Glomerular endothelial cell (primary cell): ENCODE data around the gene ANKRD60. TPM values are rescaled to one million over a fixed set of nuclear protein-coding genes. Genes with fewer than 3 reads are reported as not detected.

Experiments
- DNase-seq: peaks from one replicate; pipeline ENCODE4 v3.0.0-alpha.2; 2011; ENCODE audit warnings: low read depth, low spot score; ENCODE audit errors: extremely low read depth
- total RNA-seq: library from RNA; depleted of rRNA; stranded (reverse); fragments of >200 nt; gene quantifications from 2 replicates; pipeline ENCODE4 v1.2.3, GENCODE V29; 2015

The ANKRD60 gene
- total RNA-seq, 1 donor from 2014 or later, result not detected

DNA sequence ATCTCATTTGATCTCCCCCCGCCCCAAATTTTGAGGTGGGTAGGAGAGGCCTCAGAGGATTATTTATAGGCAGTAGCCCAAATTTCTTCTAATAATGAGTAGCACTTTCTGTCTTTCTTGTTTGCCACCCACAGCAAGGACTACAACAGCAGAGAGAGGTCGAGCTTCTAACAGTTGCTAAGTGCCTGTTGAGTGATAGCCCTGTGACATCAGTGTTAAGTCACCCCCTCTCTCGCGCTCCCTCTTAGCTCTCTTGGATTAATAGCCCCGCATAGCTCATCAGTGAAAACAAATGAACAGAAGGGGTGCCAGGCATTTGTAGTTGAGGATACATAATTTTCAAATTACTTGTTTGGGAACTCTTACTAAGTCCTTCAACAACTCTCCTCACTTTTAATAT, 3.5 kb downstream of the ANKRD60 start:
- DNase-seq, result no peak

DNA sequence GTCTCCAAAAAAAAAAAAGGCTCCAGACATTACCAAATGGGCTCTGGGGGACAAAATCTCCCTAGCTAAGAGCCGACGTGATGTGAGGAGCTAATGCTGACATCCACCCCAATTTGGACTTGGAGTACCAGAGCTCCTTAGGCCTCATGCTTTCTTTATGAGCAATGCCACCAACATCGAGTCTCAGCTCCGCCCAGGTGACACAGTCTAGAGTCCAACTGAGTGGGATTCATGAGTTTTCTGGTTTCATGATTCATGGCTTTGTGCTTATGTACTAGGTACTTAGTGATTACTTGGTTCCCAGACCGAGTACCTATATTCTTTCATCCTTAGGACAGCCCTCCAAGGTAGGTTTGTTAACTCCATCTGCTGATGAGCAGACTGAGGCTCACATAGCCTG, 4.4 kb downstream of the ANKRD60 start:
- no peak for DNase-seq

DNA sequence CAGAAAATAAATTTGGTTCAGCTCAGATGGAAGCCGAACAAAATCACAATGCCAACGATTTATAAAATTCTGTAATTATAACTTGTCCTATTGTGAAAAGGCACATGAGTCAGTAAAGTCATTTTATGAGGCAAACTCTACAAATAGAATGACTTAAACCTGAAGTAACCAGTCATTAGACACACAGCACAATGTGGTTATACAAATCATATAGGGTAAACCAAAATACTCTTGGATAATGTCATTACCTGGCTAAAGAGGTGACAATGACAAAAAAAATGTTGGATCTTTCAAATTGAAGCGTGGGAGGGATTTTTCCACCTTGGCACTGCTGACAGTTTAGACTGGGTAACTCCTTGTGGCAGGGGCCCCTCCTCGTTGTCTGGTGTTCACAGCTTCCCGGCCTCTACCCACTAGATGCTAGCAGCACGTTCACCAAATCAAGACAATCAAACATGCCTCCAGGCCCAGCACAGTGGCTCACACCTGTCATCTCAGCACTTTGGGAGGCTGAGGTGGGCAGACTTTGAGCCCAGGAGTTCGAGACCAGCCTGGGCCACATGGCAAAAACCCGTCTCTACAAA, 5.0 kb downstream of the ANKRD60 start:
- no peak for DNase-seq

DNA sequence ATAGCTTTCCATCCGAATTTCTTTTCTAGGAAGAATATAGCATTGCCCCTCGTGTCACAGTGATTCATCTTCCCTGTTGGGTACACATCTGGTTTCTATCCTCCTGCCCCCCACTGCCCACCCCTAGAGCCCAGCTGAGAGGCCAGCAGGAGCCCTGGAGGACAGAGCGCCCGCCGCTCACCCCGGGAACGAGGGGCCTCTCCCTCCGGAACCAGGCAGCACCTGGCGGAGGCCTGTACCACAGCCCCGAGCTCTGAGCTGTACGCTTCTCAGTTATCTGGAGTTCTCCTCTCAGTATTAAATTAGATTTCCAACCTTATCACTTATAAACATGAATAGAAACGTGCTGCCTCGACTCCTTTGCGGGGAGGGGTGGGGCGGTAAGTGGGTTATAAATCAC, 6.0 kb downstream of the ANKRD60 start:
- no peak for DNase-seq

DNA sequence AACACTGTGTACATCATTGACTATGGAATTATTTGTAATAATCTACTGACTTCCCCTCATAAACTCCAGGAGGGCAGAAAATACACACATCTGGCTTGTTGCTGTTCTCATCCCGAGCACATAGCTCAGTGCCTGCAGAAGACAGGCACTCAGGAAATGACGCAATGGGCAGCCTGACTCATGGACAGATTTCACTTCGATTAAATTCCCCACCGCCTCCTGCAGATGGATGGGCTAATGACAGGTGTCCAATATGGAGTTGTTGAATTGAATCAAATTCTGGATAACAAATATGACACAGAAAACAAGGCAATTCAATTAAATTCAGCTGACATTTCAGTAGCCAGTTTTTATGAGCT, 9.1 kb downstream of the ANKRD60 start:
- no peak for DNase-seq

DNA sequence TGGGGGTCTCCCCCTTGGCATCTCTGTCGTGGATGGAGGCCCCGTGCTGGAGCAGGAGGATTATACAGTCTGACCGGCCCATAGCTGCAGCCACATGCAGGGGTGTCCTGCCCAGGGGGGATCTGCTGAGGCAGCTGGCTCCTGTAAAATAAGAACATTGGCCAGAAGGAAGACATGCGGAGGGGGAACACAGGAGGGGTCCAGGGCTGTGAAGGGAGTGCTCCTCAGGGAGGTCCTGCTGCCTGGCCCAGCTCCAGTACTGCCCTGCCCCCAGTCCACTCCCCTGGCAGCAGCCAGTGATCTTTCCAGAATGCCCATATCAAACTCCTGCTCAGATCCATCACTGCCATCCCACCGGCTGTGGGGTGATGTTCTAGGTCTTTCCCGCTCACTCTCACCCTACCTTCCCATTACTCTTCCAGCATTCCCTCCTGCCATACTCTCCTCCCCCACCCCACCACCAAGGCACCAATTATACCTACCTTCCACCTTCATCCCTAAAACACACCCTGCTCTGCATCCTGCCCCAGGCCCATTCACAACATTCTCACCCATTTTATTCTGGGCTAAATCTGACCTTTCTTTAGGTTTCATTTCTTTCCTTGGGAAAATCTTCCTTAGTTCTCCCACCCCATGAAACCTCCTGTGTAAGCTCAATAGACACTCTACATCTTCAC, 9.7 kb downstream of the ANKRD60 start:
- no peak for DNase-seq

DNA sequence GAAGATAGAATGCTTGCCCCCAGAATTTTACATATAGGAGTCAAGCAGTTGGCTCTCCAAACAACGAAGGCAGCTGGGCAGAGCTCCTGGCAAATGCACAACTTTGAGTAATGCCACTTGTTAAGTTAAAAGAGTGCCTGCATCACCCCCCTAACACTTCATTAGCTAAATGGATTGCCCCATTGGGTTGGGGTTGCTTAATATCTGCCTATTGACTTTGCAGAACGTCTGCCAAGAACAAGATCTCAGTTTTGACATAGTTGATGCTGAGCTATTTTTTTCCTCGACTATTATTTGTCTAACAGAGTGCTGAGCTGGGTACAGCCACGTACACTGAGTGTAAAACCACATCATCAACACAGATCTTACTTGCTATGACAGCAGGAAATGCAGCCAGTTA, 12.1 kb downstream of the ANKRD60 start:
- no peak for DNase-seq

DNA sequence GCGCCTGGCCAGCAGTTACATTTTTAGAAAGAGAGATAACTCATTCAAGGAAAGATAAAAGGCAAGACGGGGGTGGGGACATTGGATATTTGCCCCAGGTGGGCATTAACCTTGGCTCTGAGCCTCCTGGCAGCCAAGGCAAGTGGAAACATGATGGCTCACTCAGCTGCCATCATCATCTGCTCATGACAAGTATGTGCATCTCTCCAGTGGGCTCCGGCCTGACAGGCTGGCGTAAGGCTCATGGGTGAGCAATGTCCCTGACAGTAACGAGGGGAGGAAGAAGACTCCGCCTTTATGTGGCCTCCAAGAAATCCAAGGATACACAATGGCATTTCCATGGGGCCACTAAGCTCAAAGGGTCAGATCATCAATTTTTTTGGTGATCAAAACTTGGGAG, 13.3 kb downstream of the ANKRD60 start:
- no peak for DNase-seq

DNA sequence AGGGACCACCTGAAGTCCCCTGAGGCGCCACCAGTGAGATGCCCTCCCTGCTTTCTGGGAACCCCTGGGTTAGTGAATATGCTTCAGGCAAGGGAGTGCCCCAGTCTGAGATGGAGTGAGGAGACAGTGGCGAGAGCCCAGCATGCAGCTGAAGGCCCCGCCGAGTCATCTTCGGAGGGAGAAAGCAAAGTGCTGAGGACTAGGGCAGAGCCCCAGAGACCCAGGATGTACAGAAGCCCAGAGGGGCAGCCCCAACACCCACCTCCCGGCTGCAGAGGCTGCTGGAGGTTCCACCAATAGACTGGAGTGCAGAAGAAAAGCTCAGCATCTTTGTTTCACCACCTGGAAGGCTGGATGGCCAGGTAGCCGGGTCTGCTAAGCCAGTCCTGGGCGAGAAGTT, 14.1 kb downstream of the ANKRD60 start:
- no peak for DNase-seq

DNA sequence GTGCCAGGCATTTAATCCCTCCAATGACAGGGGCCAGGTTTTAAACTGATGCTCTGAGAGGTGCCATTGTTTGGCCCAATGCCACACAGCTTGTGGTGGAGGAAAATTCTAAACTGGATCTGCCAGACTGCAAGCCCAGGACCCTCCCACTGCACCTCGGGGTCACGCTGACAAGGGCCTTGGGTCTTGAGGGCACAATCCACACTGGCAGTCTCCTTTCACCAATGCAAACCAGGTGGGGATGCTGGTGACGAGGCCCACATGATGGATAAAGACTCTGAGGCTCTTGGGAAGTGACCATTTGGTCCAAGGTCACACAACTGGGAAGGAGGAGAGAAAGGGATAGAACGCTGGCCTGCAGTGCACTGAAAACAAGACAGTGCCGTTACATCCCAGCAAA, 14.7 kb downstream of the ANKRD60 start:
- no peak for DNase-seq

DNA sequence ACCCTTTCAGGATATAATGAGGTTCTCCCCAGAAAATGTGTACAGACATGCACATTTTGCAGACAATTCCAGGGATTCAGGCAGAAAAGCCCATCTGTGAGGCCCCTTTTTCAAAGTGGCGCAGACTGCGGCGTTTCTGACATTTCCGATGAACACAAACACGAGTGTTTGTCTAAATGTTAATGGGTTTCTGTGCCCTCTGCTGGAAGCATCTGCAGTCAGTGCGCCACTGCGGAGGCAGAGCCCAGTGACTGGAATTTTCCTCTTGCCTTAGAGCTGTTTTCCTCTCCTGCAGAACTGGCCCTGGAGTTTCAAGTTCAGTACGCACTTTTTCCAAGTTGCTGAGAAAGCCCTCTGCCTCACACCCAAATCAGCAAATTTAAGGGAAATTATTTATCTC, 15.3 kb downstream of the ANKRD60 start:
- no peak for DNase-seq

DNA sequence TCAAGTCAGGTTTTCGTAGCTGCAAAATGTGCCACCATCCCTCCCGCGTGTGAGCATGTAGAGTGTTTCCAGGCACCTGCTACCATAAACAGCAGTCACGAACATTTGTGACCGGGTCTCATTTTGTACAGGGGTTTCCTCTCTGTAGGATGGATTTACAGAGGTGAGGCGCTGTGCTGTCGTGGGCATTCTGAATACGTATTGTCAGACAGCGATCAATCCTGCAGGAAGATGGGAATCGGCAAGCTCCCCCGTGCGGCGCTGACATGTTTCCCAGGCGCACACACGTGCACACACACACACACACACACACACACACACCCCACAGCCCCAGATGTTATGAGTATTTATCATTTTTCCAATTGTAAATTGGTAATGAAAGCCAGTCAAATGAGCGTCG, 15.8 kb downstream of the ANKRD60 start:
- DNase-seq, result no peak

DNA sequence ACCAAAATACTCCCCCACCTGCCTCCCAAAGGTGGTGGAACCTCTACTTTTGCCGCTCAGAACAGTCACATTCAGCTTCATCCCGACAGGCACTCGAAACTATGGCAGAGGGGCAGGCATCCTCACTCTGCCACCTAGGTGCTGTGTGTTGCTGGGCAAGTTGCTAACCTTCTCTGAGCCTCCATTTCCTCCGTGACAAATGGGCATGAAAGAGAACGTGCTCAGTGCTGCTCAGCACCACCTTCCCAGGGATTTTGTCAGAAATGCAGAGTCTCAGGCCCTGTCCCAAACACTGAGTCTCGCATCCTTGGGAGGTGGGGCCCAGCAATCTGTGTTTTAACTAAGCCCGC, 18.1 kb downstream of the ANKRD60 start:
- no peak for DNase-seq

DNA sequence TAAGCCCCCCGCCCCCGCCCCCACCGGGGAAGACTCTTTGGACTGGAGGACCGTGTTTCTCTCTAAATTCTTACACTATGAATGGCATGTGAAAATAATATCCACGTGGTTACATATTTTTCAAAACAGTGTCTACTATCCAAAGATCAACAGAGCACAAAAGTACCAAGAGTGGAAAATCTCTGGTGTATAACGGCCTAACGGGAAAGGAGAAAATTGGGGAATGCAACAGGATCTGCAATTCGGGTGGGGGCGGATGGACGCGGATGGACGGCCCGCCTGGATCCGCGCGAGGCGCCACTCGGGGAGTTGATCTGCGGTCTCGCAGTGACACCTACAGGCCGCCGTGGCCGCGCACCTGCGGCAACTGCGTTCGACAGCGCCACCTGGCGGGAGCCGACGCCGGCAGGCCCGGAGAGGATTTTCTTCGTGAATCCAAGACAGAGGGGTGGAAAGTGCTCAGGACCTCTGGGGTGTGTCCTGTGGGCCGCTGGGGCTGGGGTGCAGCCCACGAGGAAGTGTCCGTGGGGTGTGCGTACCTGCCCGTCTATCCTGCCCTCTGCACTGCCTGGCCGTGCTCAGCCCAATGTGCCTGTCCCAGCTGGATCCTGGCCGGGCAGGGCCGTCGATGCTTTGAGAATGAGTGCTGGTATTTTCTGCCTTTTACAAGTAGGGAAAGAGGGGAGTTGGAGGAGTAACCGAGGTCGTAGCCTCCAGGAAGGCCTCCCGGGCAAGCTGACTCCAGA, 18.6 kb downstream of the ANKRD60 start:
- DNase-seq, result peak; percentile 12

DNA sequence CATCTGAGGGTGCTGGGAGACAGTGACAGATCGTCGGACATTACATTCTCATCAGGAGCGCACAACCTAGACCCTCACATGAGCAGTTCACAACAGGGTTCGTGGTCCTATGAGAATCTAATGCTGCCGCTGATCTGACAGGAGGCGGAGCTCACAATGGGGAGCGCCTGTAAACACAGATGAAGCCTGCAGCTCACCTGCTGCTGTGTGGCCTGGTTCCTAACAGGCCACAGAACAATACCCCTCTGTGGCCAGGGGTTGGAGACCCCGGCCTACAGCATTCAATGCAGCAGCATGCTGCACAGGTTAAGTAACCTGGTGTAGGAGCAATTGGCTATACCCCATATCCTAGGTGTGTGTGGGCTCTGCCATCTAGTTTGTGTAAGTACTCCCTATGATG, 19.5 kb downstream of the ANKRD60 start:
- DNase-seq, result no peak

DNA sequence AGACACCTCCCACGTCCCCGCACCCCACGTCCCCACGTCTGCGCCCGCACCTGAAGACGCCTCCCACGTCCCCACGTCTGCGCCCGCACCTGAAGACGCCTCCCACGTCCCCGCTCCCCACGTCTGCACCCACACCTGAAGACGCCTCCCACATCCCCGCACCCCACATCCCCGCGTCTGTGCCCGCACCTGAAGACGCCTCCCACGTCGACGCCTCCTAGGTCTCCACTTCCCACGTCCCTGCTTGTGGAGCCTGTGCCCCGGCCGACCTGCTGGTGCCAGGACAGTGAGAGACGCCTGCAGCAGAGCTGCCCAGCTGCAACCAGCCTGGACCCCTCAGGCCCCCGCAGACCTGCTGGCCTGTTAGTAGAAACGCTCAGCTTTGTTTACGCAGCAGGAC, 22.6 kb downstream of the ANKRD60 start:
- no peak for DNase-seq

DNA sequence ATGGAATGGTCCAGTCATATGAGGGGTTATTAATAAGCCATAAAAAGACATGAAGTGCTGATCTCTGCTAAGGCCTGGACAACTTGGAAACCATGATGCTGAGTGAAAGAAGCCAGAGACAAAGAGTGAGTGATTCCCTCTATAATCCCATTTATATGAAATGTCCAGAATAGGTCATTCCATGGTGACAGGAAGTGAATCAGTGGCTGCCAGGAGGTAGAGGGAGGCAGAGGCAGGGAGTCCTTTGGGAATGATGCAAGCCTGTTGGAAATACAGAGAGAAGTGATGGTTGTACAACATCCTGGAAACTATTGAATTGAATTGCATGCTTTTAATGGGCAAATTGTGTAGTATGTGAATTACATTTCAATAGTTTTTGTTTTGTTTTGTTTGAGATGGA, 26.4 kb downstream of the ANKRD60 start:
- no peak for DNase-seq

DNA sequence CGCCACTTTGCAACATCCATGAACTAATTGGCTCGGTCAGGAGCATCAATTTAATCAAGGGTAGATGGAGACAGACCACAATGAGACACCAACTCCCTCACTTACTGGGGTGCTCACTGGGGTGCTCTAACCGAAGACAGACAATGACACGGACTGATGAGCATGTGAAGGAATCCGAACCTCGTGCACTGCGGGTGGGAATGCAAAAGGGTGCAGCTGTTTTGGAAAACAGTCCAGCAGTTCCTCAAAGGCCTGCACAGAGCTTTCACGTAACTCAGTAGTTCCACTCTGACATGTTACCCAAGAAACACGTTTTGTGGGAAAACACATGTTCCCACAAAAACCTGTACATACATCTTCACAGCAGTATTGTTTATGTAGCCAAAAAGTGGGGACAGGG, 26.8 kb downstream of the ANKRD60 start:
- DNase-seq, result no peak

DNA sequence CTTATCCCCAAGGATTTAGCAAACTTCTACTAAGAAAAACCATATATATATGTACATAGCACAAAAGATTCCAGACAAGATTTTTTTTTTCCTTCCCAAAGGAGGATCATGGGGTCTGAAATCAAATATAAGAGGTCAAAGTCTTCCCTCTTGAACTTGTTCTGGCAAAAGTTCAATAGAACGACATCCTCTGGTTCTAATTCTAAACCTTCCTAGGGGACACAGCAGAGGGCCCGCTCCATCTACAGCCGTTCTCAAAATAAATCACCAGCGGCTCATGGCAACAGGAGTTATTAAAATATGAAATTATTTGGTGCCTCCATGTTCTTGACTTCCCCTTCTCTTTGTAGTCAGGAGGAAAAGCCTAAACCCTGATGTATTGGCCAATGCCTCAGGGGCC, 29.0 kb downstream of the ANKRD60 start:
- no peak for DNase-seq

DNA sequence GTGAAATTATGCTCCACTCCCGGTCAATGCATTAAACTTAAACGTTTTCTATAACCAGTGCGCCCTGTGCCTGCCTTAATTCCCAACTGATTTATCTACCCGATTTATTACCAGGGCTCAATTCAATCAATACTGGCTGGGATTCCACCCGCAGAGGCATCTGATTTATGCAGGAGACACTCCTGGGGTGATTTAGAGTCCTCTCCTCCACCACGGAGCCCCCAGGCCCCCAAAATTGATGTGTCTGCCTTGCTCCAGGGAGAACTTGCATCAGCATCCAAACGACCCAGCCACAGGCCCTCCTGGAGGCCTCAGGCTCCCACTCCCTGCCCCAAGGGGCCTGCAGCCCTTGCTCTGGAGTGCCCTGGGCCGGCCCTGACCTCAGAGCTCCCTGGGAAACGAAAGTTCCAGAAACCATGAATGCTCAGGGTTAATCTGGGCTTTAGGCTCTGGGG, 29.5 kb downstream of the ANKRD60 start:
- DNase-seq, result no peak

DNA sequence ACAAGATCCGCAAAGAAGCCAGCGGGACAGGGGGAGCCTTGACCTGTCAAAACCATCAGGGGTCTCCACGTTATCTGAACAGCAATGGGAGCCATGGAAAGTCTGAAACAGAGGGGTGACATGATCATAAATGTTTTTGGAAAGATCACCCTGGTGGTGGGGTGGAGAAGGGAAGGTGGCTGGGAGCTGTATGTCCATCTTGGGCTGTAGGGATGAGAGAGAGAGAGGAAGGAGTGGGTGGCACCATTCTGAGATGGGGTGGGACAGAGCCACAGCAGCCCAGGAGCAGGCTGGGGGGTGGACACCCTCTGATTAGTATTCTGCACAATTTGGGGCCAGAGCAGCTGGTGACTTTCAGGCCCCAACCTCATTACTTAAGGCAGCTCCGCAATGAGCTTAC, 30.1 kb downstream of the ANKRD60 start:
- no peak for DNase-seq

DNA sequence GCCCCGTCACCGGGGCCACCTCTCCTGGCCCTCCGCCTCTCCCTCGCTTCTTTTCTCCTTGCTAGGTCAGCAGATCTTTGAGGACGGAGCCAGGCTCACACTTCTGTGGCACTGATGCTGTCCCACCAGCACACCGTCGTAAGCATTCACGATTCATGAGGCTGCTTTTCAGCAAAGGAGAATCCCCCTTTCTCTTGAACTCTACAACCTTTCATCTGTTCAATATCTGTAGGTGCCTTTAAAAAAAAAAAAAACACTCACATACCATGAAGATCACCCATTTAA, 31.3 kb downstream of the ANKRD60 start:
- no peak for DNase-seq
